ENCODE results near the gene CHMP6.

The CHMP6 gene

GRCh38 chr17:80992077-80992947 is 671 bp downstream of the CHMP6 start:
- peak overlapping the region; percentile 75 for H3K4me3 ChIP-seq (ENCODE audit: low read depth, low read length)
- TF ChIP-seq CTCF (IDR thresholded peaks at IDR 0.05; ENCODE audit: low read depth, low read length) = no peak

GRCh38 chr17:80992948-80993624 is 1.4 kb downstream of the CHMP6 start:
- H3K4me3 ChIP-seq (ENCODE audit: low read depth, low read length) = peak overlapping the region; percentile 75

GRCh38 chr17:80995131-80995530 is 3.5 kb downstream of the CHMP6 start:
- no peak for TF ChIP-seq CTCF (IDR thresholded peaks at IDR 0.05; ENCODE audit: low read depth, low read length)
- H3K4me3 ChIP-seq (ENCODE audit: low read depth, low read length) = no peak overlapping the region

More at GRCh38 chr17:80992948-80993624, 1.4 kb downstream of the CHMP6 start:
- no peak for TF ChIP-seq CTCF (IDR thresholded peaks at IDR 0.05; ENCODE audit: low read depth, low read length)

- H3K4me3 ChIP-seq (ENCODE audit: low read depth, low read length) = no peak overlapping the region
- no peak for TF ChIP-seq CTCF (IDR thresholded peaks at IDR 0.05; ENCODE audit: low read depth, low read length)
These were observed 5.0 kb downstream of the CHMP6 start for GRCh38 chr17:80996422-80997305.

GRCh38 chr17:80997424-80998117 is 5.9 kb downstream of the CHMP6 start:
- no peak for TF ChIP-seq CTCF (IDR thresholded peaks at IDR 0.05; ENCODE audit: low read depth, low read length)
- H3K4me3 ChIP-seq (ENCODE audit: low read depth, low read length) = no peak overlapping the region

- H3K4me3 ChIP-seq (ENCODE audit: low read depth, low read length) = no peak overlapping the region
- no peak for TF ChIP-seq CTCF (IDR thresholded peaks at IDR 0.05; ENCODE audit: low read depth, low read length)
These were observed 6.6 kb downstream of the CHMP6 start for GRCh38 chr17:80998118-80998747.
